DMS53 treated with DMSO at 0.1 percent for 48 hours (cell line): Measurements from ENCODE around the gene YDJC.
"Not testable (repeated sequence)": the region's sequence is repeated elsewhere in the genome, so short reads cannot be mapped to it uniquely, and the experiment has no call there.

ENCODE experiments used
- DNase-seq: peaks from one replicate; lab custom pipeline; 2025; ENCODE audit not compliant: unreplicated experiment; lab: John Stamatoyannopoulos, UW

Gene YDJC

DNA sequence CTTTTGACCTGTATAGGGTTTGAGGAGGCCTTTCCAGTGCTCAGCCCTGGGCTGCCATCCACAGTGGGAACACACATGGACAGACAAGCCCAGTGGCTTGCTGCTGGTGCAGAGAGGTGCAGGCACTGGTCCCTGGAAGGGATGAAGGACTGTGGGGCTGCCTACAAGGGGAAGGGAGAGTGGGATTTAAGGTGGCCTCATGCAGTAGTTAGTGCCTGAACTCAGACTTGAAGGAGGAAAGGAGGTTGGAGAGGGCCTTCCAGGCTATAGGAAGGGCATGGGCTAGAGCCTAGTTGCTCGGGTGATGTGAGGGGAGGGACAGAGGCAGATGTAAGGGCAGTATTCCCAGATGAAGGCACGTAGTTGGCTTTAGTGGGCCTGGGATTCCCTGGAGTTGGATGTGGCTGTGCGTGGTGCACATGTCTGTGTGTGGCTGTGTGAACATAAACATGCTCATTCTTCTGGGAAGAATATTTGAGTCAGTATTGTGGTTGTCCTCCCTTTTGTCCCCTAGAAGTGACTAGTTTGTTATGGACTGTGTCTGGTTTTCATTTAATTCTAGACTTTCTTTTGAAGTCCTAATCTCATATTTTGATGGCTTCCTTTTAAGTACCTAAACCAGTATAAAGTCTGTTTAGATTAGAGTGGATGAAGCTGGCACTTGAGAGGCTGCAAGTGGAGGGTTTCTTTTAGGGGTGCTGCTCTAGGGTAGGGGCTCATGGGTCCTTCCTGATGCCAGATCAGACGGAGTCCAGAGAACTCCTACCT lies 18.4 kb downstream of the YDJC start:
- no peak for DNase-seq

DNA sequence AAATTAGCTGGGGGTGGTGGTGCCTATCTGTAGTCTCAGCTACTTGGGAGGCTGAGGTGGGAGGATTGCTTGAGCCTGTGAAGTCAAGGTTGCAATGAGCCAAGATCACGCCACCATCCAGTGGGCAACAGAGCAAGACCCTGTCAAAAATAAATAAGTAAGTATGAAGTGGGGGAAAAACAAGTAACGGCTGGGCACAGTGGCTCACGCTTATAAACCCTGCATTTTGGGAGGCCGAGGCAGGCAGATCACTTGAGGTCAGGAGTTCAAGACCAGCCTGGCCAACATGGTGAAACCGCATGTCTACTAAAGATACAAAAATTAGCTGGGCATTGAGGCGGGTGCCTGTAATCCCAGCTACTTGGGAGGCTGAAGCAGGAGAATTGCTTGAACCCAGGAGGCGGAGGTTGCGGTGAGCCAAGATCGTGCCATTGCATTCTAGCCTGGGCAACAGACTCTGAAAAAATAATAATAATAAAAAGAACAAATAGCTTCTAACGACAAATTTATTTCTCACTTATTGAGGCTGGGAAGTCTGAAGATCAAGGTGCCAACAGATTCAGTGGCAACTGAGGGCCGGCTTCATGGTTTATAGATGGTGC lies 20.2 kb downstream of the YDJC start:
- not testable (repeated sequence) for DNase-seq

DNA sequence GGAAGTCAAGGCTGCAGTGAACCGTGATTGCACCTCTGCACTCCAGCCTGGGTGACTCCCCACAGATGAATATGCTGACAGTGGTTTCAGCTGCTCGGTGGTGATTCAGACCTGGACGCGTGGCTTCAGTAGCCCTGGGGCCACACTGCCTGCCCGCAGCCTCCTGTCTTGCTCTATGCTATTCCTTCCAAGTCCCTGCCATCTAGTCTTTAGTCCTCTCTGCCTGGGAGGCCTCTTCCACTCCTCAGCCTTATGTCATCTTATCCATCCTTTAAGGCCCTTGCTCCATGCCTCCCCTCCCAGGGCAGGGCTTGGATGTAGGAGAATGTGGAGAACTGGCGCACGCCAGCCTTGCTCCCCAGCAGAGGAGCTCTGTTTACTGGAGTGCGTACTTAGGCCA lies 23.0 kb downstream of the YDJC start:
- DNase-seq = no peak

DNA sequence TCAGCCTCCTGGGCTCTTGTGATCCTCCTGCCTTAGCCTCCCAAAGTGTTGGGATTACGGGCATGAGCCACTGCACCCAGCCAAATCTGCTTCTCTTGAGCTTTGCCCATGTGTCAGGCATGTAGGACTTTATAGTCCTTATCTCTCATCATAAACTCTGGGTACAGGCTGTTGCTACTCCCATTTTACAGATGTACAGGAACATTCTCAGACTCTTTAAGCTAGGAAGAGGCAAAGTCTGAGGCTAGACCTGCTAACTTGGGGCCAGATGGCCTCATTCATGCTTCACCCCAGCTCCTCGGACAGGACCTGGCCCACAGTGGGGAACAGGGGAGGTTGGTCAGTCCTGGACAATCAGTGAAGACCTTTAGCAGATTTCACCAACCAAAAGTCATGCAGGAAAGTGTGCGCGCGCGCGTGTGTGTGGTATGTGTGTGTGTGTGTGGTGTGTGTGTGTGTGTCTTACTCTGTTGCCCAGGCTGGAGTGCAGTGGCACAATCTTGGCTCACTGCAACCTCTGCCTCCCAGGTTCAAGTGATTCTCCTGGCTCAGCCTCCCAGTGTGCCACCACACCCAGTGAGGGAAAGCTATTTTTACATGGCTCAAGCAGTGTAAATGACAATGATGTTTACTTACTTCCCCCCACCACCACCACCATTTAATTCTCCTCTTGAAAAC lies 23.8 kb downstream of the YDJC start:
- no peak for DNase-seq

DNA sequence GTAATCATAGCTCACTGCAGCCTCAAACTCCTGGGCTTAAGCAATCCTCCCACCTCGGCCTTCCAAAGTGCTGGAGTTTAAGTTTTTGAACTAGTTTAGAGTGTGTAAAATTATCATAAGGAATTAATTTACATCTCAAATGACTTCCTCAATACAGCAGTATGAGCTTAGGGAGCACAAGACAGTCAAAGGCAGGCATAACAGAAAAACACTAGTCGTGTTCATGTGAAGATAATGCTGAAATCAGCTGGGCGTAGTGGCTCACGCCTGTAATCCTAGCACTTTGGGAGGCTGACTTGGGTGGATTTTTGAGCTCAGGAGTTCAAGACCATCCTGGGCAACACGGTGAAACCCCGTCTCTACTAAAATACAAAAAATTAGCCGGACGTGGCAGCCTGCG lies 25.8 kb downstream of the YDJC start:
- DNase-seq = no peak

DNA sequence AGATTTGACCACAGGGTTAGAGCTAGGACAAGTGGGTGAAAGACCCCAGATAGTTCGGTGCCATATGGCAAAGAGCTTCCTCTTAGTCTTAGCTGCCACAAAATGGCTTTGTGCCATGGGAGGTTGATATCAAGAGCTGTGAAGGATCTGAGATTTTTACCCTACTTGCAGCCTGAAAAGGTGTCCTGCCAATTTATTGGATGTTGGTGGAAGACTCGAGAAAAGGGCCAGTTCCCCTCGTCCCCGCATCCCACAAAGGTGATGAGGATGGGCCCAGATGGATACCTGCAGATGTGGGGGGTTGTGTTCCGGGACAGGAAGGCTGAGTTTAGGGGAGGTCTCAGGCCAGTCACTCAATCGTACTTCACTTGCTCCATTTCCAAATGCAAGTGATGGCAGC lies 27.2 kb downstream of the YDJC start:
- DNase-seq = no peak

DNA sequence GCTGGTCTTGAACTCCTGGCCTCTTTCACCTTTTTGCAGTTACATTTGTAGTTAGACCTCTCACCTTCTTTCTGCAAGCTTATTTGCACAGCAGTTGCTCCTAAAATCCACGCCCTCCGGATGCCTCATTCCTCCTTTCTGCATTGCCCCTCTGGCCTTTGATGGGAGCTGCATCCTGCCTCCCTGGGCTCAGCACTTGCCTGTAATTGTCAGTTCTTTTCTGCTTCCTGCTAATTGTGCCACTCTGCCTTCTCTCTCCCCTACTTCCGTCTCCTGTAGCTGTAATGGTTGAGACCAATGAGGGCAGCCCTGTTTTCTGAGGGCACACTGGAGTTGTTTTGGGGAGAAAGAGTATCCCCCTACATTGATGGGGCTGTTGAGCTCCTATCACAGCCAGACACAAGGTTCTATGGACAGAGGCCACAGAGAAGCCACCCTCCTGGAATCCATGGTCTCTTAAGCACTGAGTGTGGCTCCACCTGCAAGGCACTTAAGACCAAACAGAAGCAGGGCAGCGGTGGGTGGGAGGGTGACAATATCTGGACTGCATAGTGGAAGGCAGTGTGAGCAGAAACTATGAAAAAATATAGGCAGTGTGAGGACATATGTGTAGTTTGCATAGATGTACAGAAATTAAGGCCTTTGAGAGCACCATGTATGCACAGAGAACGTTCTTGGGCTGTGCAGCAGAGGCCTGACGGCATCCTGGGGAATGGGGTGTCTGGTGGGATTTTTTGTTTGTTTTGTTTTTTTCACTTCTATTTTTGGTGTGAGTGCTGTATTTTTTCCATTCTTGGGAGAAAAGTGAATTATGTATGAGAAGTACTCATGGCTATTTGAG lies 30.5 kb downstream of the YDJC start:
- DNase-seq = no peak

DNA sequence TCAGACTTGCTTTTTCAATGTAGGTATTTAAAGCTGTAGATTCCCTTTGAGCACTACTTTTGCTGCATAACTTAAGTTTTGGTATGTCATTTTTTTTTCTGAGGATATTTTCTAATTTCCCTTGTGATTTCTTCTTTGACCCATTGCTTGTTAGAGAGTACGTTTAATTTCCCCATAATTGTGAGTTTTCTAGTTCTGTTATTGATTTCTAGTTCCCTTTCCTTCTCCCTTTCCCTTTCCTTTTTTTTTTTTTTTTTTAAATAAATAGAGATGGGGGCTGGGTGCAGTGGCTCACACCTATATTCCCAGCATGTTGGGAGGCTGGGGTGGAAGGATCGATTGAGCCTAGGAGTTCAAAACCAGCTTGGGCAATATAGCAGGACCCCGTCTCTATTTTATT lies 31.5 kb downstream of the YDJC start:
- DNase-seq = no peak

DNA sequence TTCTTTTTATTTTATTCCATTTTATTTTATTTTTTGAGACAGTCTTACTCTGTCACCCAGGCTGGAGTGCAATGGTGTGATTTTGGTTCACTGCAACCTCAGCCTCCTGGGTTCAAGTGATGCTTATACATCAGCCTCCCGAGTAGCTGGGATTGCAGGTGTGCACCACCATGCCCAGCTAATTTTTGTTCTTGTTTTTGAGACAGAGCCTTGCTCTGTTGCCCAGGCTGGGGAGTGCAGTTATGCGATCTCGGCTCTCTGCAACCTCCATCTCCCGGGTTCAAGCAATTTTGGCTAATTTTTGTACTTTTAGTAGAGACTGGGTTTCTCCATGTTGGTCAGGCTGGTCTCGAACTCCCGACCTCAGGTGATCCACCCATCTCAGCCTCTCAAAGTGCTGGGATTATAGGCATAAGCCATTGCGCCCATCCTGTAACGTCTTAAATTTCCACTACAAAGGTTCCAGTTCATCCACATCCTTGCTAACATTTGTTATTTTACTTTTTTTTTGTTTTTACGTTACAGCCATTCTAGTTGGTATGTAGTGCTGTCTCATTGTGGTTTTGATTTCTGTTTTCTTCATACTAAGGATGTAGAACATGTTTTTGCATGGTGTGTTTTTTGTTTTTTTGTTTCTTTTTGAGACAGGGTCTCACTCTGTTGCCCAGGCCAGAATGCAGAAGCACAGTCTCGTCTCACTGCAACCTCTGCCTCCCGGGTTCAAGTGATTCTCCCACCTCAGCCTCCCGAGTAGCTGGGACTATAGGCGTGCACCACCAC lies 33.3 kb downstream of the YDJC start:
- DNase-seq = not testable (repeated sequence)

DNA sequence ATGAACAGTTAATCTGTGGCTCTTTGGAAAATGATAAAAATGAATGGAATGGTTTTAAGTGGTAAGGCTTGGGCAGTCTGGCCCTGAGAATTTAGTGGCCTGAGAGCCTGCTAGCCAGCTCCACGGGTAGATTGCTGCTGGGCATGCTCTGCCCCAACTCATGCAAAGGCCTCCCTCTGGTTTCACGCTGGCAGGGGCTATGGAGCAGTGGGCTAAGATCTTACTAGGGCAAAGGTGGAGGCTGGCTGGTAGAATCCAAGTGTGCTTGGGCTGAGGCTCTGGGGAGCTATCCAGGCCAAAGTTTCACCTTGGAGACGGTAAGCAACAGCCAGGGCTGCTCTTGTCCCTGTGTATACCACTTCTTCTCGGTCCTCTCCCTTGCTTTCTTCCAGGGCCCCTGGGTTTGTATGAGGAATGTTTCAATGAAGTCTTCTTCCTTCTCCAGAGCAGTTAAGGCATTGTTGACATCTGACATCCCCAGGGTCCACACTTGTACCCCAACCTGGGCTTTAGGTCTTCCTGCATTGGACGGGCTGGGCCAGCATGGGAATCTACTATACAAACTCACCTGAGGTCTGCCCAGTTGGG lies 34.9 kb downstream of the YDJC start:
- no peak for DNase-seq

DNA sequence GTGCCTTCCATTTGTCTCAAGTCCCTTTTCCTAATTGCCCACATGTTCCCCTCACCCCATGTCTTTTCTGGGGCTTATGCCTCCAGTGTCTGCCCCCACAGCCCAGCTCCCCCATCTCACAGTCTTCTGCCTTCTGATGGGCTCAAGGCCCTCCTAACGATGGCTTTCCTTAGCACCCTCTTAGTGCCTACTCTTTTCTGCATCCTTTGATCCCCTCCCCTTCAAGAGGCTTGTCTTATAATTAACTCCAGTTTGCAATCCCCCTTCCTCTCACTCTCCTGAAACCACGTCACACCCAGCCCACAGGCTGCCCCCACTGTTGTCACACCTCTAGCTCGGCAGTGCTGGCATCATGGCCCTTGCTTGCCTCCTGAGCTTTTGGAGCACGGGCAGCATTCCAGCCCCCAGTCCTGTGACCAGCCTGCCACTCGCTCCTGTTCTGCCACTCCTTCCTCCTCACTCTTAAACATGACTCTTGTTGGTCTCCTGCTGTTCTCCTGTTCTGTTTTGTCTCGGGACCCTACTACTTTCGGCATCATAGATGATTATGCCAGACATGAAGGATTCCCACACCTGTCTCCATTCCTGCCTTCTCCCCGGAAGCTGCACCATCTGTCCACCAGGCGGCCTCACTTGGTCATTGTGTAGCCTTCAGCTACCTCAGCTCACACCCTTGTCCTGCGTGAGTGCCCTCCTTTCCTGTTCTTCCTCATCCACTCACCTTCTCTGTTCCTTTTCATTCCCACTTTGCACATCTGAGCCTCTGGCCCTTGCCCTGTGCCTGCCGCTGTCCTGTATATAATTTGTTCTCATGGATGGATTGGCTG lies 36.2 kb downstream of the YDJC start:
- no peak for DNase-seq

DNA sequence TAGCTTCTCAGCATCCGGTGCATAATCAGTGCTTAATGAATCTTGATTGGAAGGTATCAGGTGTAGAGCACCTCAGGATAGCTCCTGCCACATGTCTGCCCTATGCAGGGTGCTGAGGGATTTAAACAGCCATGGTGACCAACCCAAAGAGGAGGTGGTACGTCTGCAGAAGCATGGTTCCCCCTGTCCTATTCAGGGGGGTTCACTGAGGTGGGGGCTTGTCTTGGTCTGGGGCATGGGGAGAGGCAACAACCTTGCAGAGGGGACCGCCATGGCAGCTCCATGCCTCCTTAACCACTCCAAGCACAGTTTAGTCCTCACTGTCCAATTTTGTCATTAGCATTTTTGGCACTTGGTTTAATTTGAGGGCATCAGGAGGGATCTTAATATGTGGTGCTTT lies 37.4 kb downstream of the YDJC start:
- DNase-seq = no peak

DNA sequence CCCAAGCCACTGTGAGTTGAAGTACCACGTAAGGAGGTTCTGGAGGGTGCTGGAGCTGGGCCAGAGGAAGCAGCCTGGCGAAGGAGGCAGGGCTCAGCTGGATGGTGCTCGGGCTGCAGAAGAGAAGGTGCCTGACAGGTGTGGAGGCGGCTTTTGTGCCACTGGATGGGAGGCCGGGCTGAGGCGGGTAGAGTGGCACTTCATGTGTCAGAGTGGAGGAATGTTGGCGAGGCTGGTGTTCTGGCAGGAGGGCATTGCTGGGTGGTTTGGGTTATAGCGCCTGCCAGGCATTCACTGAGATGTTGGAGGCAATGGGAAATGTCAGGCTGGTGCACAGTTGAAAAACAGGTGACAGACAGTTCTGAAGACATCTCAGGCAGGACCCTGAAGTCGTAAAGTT lies 38.1 kb downstream of the YDJC start:
- no peak for DNase-seq

DNA sequence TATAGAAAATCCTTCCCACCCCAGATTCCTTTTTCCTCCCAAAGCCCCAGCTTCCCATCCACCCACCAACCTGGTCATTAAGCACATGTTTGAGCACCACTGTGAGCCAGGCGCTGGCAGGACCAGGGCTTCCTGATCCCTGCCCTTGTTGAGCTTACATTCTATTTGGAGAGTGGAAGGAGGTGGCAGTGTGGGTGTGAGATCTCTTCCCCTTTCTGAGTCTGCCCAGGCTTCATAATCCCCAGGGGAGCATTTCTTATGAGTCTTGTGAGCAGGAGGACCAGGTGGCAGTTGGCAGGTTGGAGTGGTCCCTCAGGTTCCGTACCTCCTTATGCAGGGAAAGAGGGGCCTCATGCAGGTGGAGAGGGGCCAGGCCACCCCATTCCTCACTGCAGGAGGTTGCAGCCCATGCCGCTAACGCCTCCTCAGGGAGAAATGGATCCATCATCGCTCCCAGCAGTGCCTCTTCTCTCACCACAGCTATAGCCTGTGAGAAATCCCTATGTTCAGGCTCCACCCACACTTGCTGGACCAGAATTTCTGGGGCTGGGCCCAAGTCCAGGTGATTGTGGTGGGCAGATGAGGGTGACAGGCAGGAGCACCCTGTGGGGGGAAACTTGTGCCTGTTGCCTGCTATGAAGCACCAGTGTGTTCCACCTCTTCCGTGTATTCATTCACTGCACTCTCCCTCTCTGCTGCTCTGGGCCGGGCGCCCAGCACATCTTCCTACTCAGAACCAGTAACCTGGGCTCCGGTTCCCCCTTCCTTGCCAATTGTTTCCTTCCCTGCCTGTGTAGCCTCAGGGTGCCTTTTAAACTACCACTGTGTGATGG lies 38.8 kb downstream of the YDJC start:
- no peak for DNase-seq

DNA sequence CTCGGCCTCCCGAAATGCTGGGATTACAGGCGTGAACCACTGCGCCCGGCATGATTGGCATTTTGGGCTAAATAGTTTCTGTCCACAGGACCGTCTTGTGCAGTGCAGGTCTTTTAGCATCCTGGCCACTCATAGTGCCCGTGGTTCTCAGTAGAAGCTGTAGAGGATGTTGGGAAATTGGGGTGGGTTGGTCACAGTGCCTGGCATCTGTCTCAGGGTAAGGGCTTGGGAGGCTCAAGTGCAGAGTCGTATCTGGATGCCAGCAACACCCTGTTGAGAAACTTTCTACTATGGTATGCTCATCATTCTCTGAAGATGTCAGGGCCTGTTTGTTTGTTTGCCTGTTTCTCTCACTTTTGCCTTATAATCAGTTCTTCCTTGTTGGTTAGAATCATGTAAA lies 40.4 kb downstream of the YDJC start:
- no peak for DNase-seq

DNA sequence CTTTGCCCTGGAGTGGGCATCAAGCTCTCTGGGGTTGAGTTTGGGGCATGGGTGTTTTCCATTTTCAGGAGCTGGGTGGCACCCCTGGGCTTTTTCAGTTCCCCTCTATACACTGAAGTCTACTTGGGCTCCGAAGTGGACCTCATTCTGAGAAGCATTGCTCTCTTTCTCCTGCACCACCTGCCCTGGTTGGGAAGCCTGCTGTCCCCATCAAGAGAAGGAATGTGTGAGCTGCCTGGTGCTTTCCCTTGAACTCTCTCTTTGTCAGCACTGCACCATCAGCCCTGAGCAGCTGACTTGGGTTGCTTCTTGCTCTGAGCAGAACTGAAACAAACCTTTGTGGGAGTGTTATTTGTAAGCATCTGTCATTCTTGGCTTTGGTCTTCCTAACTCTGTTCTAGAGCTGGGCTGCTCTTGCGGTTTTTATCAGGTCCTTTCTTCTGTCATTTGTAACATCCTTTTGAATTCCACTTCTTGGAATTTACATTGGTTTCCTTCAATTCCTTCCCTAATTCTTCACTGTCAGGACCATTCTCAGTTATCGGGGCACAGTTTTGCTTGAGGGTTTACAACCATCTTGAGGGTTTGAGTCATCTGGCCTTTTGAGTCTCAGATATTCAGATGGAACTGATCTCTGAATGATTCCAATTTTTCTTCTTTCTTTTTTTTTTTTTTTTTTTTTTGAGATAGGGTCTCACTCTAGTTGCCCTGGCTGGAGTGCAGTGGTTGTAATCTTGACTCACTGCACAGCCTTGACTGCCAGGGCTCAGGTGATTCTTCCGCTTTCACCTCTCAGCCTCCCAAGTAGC lies 41.8 kb downstream of the YDJC start:
- DNase-seq = no peak

DNA sequence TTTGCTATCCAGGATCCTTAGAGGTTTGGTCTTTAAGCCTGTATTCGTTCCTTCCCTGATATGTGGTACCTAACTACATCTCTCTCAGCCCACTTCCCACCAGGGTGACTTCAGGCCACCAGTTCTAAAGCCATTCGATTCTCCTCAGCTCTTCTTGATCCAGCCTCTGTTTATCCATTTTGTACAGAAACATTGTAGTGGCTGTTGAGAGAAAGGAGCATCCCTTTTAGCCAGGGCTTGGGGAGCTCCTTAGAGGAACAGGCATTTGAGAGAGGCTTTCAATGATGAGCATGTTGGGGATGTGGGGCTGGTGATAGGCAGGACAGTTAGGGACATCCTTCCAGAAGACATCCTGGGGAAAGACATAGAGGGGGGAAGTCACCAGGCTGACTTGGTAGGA lies 44.4 kb downstream of the YDJC start:
- DNase-seq = no peak
